Measurements from ENCODE around the gene IFT81.

IFT81 gene

DNA sequence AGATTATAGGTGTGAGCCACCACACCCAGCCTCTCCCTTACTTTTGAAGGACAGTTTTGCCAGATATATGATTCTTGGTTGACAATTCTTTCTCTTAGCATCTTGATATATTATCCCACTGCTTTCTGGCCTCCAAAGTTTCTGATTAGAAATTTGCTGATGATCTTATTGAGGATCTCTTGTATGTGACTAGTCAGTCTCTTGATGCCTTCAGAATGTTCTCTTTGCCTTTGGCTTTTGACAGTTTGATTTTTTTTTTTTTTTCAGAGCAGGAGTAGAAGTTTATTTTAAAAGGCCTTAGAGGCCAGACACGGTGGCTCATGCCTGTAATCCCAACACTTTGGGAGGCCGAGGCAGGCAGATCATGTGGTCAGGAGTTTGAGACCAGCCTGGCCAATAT lies 32.6 kb downstream of the IFT81 start:
- Histone ChIP-seq H4K20me1 (ENCODE audit: insufficient read depth, low read length) (no peaks in the 10 kb centered on the region), H3K4me2 (ENCODE audit: insufficient read depth, low read length) (no peak overlapping the region), H2AFZ (ENCODE audit: low read depth, low read length) (no peak overlapping the region), H3K27ac (ENCODE audit: low read length) (no peak overlapping the region), H3K79me2 (ENCODE audit: insufficient read depth, low read length) (no peaks in the 10 kb centered on the region), H3K36me3 (ENCODE audit: insufficient read depth, low read length) (peaks cover 15% of the 10 kb centered on the region), H3K27me3 (ENCODE audit: insufficient read depth, low read length, poor library complexity) (no peaks in the 10 kb centered on the region), H3K9me3 (ENCODE audit: insufficient read depth, low read length, severe bottlenecking) (peaks cover 9% of the 10 kb centered on the region), H3K4me1 (ENCODE audit: insufficient read depth, low read length) (peaks cover 8% of the 10 kb centered on the region; the same call in 1 of the 2 replicates), H3K9ac (ENCODE audit: low read depth, low read length) (no peak overlapping the region), H3K4me3 (ENCODE audit: low read depth in 1 of 2, low read length in 2 of 2) (no peak overlapping the region)
- TF ChIP-seq, protein P1, sequence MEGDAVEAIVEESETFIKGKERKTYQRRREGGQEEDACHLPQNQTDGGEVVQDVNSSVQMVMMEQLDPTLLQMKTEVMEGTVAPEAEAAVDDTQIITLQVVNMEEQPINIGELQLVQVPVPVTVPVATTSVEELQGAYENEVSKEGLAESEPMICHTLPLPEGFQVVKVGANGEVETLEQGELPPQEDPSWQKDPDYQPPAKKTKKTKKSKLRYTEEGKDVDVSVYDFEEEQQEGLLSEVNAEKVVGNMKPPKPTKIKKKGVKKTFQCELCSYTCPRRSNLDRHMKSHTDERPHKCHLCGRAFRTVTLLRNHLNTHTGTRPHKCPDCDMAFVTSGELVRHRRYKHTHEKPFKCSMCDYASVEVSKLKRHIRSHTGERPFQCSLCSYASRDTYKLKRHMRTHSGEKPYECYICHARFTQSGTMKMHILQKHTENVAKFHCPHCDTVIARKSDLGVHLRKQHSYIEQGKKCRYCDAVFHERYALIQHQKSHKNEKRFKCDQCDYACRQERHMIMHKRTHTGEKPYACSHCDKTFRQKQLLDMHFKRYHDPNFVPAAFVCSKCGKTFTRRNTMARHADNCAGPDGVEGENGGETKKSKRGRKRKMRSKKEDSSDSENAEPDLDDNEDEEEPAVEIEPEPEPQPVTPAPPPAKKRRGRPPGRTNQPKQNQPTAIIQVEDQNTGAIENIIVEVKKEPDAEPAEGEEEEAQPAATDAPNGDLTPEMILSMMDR (IDR thresholded peaks at IDR 0.05; ENCODE audit: borderline replicate concordance, extremely low read depth, low read length, poor library complexity, severe bottlenecking), result no peak
- TF ChIP-seq EZH2 (IDR thresholded peaks at IDR 0.05; ENCODE audit: borderline replicate concordance, low read depth, low read length, severe bottlenecking), result no peak
- DNase-seq, result no peak
- ATAC-seq (ENCODE audit: insufficient read depth, low read depth), result no peak

- DNase-seq (no peak), ATAC-seq (ENCODE audit: insufficient read depth, low read depth) (no peak)
- Histone ChIP-seq H3K27ac (ENCODE audit: low read length) (no peak overlapping the region), H4K20me1 (ENCODE audit: insufficient read depth, low read length) (no peaks in the 10 kb centered on the region), H3K4me3 (ENCODE audit: low read depth in 1 of 2, low read length in 2 of 2) (no peak overlapping the region), H3K36me3 (ENCODE audit: insufficient read depth, low read length) (peaks cover 15% of the 10 kb centered on the region), H3K27me3 (ENCODE audit: insufficient read depth, low read length, poor library complexity) (no peaks in the 10 kb centered on the region), H3K4me2 (ENCODE audit: insufficient read depth, low read length) (no peak overlapping the region), H3K79me2 (ENCODE audit: insufficient read depth, low read length) (no peaks in the 10 kb centered on the region), H3K4me1 (ENCODE audit: insufficient read depth, low read length) (peaks cover 8% of the 10 kb centered on the region; the same call in 1 of the 2 replicates), H3K9ac (ENCODE audit: low read depth, low read length) (no peak overlapping the region), H2AFZ (ENCODE audit: low read depth, low read length) (no peak overlapping the region), H3K9me3 (ENCODE audit: insufficient read depth, low read length, severe bottlenecking) (peaks cover 9% of the 10 kb centered on the region)
- TF ChIP-seq, protein P1 (IDR thresholded peaks at IDR 0.05; ENCODE audit: borderline replicate concordance, extremely low read depth, low read length, poor library complexity, severe bottlenecking), result no peak
- TF ChIP-seq EZH2 (IDR thresholded peaks at IDR 0.05; ENCODE audit: borderline replicate concordance, low read depth, low read length, severe bottlenecking), result no peak
Observed at GRCh38 chr12:110157539-110157938, 33.4 kb downstream of the IFT81 start.

DNA sequence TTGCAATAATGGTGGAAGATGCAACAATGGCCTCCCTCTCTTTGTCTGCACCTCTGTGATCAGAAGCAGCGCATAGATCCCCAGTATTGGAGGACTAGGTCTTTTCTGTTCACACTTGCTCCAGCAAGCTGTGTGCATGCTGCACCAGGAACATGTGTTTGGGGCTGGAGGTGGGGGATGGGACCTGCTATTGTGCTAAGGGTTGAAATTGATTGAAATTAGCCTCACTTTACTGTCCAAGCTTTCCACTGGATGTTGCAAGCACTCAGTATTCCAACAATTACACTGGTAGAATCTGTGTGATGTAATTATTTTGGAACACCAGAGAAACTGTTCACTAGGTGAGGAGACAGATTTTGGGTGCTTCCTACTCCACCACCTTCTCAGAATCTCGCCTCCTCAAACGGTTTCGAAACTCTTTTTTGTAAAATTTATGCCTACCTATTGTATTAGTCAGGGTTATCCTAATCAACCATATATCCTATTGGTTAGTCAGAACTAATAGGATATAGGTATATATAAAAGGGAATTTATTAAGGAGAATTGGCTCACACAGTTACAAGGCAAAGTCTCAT lies 35.6 kb downstream of the IFT81 start:
- no peak overlapping the region for H3K9ac ChIP-seq (ENCODE audit: low read depth, low read length)
- H3K27me3 ChIP-seq (ENCODE audit: insufficient read depth, low read length, poor library complexity), result no peaks in the 10 kb centered on the region
- no peak overlapping the region for H3K4me3 ChIP-seq (ENCODE audit: low read depth in 1 of 2, low read length in 2 of 2)
- H3K36me3 ChIP-seq (ENCODE audit: insufficient read depth, low read length), result peaks cover 15% of the 10 kb centered on the region
- no peak overlapping the region for H3K4me2 ChIP-seq (ENCODE audit: insufficient read depth, low read length)
- peaks cover 9% of the 10 kb centered on the region for H3K9me3 ChIP-seq (ENCODE audit: insufficient read depth, low read length, severe bottlenecking)
- H4K20me1 ChIP-seq (ENCODE audit: insufficient read depth, low read length), result no peaks in the 10 kb centered on the region
- H3K4me1 ChIP-seq (ENCODE audit: insufficient read depth, low read length), result peaks cover 6% of the 10 kb centered on the region; the same call in 1 of the 2 replicates
- H3K79me2 ChIP-seq (ENCODE audit: insufficient read depth, low read length), result no peaks in the 10 kb centered on the region
- no peak overlapping the region for H3K27ac ChIP-seq (ENCODE audit: low read length)
- TF ChIP-seq EZH2 (IDR thresholded peaks at IDR 0.05; ENCODE audit: borderline replicate concordance, low read depth, low read length, severe bottlenecking), result no peak
- TF ChIP-seq, protein P1 (IDR thresholded peaks at IDR 0.05; ENCODE audit: borderline replicate concordance, extremely low read depth, low read length, poor library complexity, severe bottlenecking), result no peak
- no peak overlapping the region for H2AFZ ChIP-seq (ENCODE audit: low read depth, low read length)
- ATAC-seq (ENCODE audit: insufficient read depth, low read depth) (no peak), DNase-seq (no peak)

Measured in DND-41 (cell line).